DMS114 treated with DMSO at 0.1 percent for 48 hours (cell line): ENCODE measurements around the gene ARF5.

Experiments used
- DNase-seq: peaks from one replicate; lab custom pipeline; 2025; ENCODE audit not compliant: unreplicated experiment; lab: John Stamatoyannopoulos, UW

Gene ARF5

DNA sequence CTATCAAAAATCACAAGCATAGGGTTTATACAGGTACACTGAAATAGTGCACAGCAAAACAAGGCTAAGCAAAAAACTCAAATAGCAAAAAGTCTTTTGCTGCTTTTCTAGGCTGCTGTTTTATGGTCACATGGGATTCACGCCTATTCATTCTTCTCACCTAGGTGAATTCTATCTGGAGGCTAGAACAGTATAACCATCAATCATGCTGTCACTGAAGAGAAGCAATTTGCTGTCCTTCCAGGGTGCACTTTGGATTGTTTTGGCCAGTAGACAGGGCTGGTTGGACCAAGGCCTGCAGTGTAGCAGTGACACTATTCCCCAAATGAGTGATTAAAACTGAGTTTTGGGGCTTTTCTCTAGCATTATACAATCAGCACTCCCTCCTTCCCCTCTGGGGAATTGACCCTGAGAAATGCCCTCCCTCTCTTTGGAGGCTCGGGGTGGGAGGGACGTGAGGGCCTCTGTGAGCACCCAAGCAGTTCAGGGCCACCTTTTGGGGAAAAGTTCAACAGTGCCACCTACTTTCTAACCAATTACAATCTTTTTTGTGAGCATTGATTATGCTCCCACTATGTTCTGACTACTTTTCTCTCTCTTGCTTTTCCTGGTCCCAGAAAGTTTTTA is 47.6 kb downstream of the ARF5 start:
- DNase-seq: no peak

DNA sequence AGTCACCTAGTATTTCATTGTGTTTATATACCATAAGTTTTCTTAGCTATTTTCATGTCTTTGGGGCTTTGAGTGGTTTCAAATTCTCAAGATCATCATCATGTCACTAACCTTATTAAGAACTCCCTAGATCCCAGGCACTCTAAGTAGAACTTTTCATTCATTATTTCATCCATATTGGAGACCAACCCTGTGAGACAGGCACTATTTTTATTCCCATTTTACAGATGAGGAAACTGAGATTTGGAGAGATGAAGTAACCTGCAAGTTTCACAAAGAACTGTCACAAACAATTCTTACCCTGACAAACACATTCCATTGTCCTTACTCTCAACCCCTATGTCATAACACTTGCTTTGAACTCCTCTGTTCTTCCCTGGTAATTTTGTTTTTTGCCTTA is 50.0 kb downstream of the ARF5 start:
- no peak for DNase-seq
